Rectal smooth muscle tissue (tissue), 1 donor: ENCODE results near the gene DSCAML1.

Experiments used
- H3K27ac ChIP-seq: one replicate; pipeline ENCODE4 v1.7.0; 2013; ENCODE audit warnings: low read depth, low read length, inconsistent platforms
- H3K27me3 ChIP-seq: one replicate; pipeline ENCODE4 v1.7.0; 2013; ENCODE audit warnings: low read length; ENCODE audit not compliant: control insufficient read depth, insufficient read depth
- H3K36me3 ChIP-seq: one replicate; pipeline ENCODE4 v1.7.0; 2013; ENCODE audit warnings: low read length; ENCODE audit not compliant: control insufficient read depth, insufficient read depth
- H3K4me1 ChIP-seq: one replicate; pipeline ENCODE4 v1.7.0; 2013; ENCODE audit warnings: low read length; ENCODE audit not compliant: control insufficient read depth, insufficient read depth
- H3K4me3 ChIP-seq: one replicate; pipeline ENCODE4 v1.7.0; 2013; ENCODE audit warnings: low read length
- H3K9ac ChIP-seq: one replicate; pipeline ENCODE4 v1.7.0; 2013; ENCODE audit warnings: low read length

Gene DSCAML1

DNA sequence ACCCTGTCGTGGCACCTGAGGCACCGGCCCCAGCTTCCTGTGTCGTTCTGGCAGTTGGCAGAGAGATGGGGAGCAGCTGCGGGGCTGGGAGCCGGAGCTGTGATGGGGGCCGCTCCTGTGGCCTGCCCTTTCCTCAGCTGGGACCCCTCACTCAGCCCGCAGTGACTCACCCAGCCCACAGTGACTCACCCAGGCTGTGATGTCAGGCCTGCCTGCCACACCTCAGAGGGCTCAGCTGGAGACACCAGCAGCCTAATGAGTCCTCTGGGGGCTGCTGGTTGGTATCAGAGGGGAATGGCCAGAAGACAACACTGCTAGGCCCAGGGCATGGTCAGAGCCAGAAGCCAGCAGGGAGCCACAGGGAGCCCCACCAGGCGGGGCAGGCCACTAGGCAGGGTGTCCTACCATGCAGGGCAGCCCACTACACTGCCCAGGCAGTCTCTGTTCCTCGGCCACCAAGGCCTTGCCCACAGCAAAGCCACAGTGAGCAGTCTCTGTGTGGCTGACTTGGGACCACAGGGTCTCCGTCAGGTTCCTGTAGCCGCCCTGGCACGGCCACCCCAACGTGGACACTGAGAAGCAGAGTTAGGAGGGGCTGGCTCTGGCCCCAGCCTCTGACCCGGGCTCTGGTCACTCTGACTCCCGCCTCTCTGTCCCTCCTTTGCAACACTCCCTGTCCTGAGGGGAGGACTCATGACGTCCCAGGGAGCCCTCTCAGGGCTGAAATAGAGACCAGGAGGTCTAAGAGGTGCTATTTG lies 31.8 kb upstream of the DSCAML1 start:
- Histone ChIP-seq H3K4me3 (no peak overlapping the region), H3K36me3 (no peaks in the 10 kb centered on the region), H3K4me1 (peaks cover 8% of the 10 kb centered on the region), H3K9ac (no peak overlapping the region), H3K27me3 (no peaks in the 10 kb centered on the region), H3K27ac (no peak overlapping the region)

DNA sequence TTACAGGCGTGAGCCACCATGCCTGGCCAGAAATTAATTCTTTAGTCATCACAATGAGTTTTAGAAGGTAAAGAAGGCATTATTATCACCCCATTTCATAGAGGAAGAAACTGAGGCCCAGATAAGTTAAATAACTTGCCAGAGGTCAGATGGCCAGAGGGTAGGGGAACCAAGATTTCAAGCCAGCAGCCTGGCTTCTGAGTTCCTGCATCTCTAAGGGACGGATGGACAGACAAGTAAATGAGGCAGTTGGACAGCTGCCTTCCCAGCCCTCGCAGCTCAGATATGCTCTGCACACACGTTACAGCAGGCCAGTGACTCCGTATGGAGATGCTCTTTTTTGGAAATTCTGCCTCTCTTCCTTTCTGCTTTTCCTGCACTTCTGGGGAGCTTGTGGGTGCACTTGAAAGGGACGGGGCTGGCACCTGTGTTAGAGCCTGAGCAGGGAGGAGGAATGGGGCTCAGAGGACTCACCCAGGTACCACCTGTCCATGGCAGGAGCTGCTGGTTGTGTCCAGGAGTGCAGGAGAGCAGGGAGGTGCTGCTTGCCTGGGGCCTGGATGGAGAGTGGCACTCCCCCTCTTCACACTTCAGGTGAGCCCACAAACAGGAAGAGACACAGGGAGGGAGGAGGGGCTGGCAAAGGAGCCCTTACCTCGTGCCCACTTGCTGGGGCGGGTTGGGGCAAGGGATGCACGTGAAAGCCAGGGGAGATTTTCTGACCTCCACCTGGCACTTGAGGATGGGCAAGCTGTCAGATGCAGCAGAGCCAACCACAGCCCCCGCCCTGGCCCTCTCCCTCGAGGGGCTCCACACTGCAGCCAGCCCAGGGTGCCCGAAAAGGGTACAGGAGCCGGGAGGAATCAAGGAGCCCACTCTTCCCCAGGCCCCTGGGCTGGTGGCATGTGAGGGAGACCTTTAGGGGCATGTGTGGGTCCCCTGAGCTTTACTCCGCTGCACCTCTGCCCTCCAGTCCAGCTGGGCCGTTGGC lies 30.8 kb upstream of the DSCAML1 start:
- H3K9ac ChIP-seq, result no peak overlapping the region
- H3K27me3 ChIP-seq, result no peaks in the 10 kb centered on the region
- H3K27ac ChIP-seq, result no peak overlapping the region
- no peaks in the 10 kb centered on the region for H3K36me3 ChIP-seq
- peaks cover 11% of the 10 kb centered on the region for H3K4me1 ChIP-seq
- H3K4me3 ChIP-seq, result no peak overlapping the region

DNA sequence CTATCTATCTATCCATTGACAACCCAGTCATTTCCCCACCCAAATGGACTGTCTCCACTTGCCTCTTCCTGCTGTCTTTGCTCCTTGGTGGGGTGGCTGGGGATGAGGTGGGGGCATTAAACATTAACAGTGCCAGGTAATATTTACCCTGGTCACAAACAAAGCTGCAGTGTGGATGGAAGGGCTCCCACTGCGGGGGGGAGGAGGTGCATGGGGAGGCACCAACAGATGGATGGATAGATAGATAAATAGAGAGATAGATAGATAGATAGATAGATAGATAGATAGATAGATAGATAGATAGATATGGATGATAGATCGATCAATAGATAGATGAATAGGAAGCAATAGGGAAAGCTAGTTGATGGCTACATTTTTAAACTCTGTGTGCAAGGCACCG lies 29.8 kb upstream of the DSCAML1 start:
- H3K27ac ChIP-seq, result no peak overlapping the region
- H3K4me3 ChIP-seq, result no peak overlapping the region
- H3K27me3 ChIP-seq, result no peaks in the 10 kb centered on the region
- no peak overlapping the region for H3K9ac ChIP-seq
- H3K36me3 ChIP-seq, result no peaks in the 10 kb centered on the region
- H3K4me1 ChIP-seq, result peaks cover 11% of the 10 kb centered on the region

DNA sequence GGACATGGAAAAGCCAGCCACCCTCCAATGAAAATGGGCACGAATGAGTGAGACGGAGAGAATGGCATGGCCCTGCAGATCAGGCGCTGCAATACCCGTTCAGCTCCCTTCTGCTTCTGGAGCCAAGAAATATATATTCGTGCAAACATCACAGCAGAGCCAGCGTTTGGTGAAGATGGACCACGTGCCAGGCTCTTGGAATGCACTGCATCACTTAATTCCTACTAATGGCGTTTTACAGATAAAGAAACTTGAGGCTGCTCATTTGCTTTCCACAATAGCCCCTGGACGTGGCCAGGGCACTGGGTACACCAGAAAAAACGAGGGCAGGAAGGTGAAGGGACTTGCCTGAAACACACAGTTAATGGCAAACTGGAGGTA lies 29.2 kb upstream of the DSCAML1 start:
- Histone ChIP-seq H3K36me3 (no peaks in the 10 kb centered on the region), H3K9ac (no peak overlapping the region), H3K27me3 (no peaks in the 10 kb centered on the region), H3K4me3 (no peak overlapping the region), H3K4me1 (peaks cover 11% of the 10 kb centered on the region), H3K27ac (no peak overlapping the region)

DNA sequence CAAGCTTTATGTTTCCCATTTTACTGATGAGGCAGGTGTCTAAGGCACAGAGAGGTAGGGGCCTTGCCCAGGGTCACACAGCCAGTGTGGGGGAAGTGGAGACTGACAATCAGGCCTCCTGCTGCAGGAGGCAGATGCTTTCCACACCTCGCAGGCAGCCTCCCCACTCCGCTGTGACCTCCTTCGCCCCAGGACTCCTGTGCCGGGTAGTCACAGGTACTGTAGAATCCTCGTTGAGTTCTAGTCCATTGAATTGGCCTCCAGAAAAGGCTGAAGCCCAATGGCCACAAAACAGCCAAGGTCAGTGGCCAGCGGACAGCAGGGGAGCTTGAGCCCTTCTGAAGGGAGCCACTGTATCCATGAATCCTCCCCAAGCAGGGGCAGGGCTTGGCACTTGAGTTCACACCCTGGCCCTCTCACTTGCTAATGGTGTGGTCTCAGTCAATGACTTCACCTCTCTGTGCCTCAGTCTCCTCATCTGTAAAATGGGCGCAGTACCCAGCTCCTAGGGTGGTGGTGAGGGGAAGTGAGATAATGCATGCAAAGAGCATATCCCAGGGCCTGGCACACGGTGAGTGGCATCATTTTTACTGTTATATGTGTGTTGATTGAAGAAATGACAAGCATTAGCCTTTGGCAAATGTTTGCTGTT lies 28.6 kb upstream of the DSCAML1 start:
- Histone ChIP-seq H3K9ac (no peak overlapping the region), H3K36me3 (no peaks in the 10 kb centered on the region), H3K4me1 (peaks cover 11% of the 10 kb centered on the region), H3K27me3 (no peaks in the 10 kb centered on the region), H3K4me3 (no peak overlapping the region), H3K27ac (no peak overlapping the region)

- H3K9ac ChIP-seq, result no peak within 1 kb of the TSS
- H3K27ac ChIP-seq, result peak within 1 kb of the TSS; percentile 70
- no peaks in the 10 kb centered on the region for H3K27me3 ChIP-seq
- peak within 1 kb of the TSS; percentile 5 for H3K4me3 ChIP-seq
- peaks cover 11% of the 10 kb centered on the region for H3K4me1 ChIP-seq
- no peaks in the 10 kb centered on the region for H3K36me3 ChIP-seq
Observed at GRCh38 chr11:117824571-117825537, 27.8 kb upstream of the DSCAML1 start, which contains the start of gene FXYD2. Gene FXYD2, minus strand, starts transcription at chr11:117824744. Its CDS starts 66 bp downstream, at chr11:117824678.

GRCh38 chr11:117823946-117824420 lies 27.0 kb upstream of the DSCAML1 start:
- no peaks in the 10 kb centered on the region for H3K36me3 ChIP-seq
- H3K27me3 ChIP-seq, result no peaks in the 10 kb centered on the region
- H3K9ac ChIP-seq, result no peak overlapping the region
- peak overlapping the region; percentile 70 for H3K27ac ChIP-seq
- peaks cover 11% of the 10 kb centered on the region for H3K4me1 ChIP-seq
- H3K4me3 ChIP-seq, result peak overlapping the region; percentile 5

DNA sequence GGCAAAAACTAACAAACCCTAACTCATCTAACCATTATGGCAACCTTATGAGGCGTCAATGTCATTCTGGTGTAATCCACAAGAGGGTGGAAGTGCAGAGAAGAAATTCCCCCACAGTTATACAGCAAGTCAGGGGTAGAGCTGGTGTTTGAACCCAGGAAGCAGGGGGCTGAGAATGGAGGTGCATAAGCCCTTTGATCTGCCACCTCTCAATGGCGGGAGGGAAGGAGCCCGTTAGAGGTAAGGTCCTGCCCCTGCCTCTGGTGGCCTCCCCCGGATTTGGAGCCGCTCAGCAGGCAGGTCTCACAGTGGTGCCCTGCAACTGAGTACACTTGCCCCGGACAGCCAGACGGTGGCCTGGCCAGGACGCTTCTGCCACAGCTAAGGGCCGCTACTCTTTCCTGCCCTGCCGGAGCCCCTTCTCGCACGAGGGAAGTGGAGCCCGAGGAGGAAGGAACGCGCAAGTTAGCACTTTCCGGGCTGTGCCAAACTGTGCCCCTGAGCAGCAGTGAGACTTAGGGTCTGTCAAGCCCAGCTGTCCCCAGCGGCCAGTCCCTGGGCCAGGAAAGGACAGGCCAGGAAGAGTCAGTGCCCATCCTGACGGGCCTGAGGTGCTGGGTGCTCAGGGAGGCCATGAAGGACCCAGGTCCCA lies 26.4 kb upstream of the DSCAML1 start:
- peak overlapping the region; percentile 5 for H3K4me3 ChIP-seq
- H3K27ac ChIP-seq, result peak overlapping the region; percentile 70
- no peaks in the 10 kb centered on the region for H3K27me3 ChIP-seq
- H3K4me1 ChIP-seq, result peaks cover 11% of the 10 kb centered on the region
- no peak overlapping the region for H3K9ac ChIP-seq
- no peaks in the 10 kb centered on the region for H3K36me3 ChIP-seq

DNA sequence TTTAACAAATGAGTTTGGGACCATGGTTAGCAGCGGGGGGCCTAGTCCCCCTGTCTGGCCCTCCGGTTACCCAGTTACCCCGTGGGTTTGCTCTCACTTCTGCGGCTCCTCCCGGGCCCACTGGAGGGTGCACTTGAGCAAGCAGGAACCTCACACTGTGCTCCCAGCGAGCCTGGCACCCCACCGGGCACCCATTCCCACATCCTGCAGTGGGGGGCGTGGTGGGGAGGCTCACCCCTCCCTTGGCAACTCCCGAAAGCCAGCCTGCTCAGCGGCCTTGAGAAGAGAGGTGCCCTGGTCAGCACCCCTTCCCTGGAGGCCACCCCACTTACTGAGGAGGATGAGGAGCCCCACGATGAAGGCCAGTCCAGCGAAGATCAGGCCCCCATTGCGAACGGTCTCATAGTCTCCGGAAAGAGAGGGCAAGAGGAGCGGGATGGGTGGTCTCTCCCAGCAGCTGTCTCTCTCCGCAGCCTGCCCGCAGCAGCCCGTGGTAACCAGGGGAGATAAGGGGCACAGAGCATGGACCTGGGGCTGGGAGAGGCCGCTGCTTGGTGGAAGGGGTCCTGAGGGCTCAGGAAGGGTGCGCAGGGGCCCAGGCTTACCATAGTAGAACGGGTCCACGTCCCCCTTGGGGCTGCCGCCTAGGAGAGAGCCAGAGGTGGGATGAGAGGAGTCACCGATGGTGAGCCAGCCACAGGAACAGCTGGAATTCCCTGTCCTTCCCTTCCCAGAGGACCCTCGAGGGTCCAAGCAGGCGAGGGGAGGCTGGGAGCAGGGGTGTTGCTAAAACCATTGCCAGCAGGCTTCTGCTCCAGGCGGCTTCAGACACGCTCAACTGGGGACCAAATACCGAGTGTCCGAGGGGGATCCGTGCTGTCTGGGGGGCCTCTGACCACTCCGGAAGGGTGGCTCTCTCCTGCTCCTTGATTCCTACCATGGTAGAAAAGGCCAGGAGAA lies 25.3 kb upstream of the DSCAML1 start:
- H3K4me1 ChIP-seq, result peaks cover 11% of the 10 kb centered on the region
- peak overlapping the region; percentile 3 for H3K27ac ChIP-seq
- no peak overlapping the region for H3K4me3 ChIP-seq
- no peaks in the 10 kb centered on the region for H3K27me3 ChIP-seq
- no peaks in the 10 kb centered on the region for H3K36me3 ChIP-seq
- no peak overlapping the region for H3K9ac ChIP-seq

DNA sequence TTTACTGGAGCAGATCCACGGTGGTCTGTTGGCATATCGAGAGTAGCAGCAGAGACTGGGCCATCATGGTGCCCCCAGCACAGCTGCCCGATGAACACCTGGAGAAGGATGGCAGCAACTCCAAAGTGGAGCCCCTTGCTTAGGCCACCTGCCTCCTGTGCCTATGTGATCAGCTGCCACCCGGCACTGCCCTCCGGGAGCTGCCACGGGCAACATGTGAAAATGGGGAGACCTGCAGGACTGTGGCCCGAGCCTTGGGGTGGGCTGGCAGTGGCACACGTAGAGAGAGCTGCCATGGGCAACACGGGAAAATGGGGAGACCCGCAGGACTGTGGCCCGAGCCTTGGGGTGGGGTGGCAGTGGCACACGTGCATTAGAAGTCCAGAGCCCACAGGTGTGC lies 24.4 kb upstream of the DSCAML1 start:
- H3K27ac ChIP-seq, result no peak overlapping the region
- no peak overlapping the region for H3K4me3 ChIP-seq
- H3K9ac ChIP-seq, result no peak overlapping the region
- H3K36me3 ChIP-seq, result no peaks in the 10 kb centered on the region
- H3K4me1 ChIP-seq, result peaks cover 11% of the 10 kb centered on the region
- no peaks in the 10 kb centered on the region for H3K27me3 ChIP-seq
